Loucy (cell line): ENCODE measurements around the gene CRTAC1.

Source experiments
- H2AFZ ChIP-seq: fragments of 200-600 bp; sonication (generic); 2 replicates; pipeline ENCODE4 v1.6.0; 2016; ENCODE audit warnings: antibody characterized with exemption, mild to moderate bottlenecking, low read length, moderate library complexity
- H3F3A ChIP-seq: fragments of 200-600 bp; 2 replicates; pipeline ENCODE4 v1.6.0; 2016; ENCODE audit warnings: antibody characterized with exemption, low read depth, mild to moderate bottlenecking
- H3K27me3 ChIP-seq: fragments of 200-600 bp; sonication (generic); 2 replicates; pipeline ENCODE4 v1.6.1; 2014; ENCODE audit warnings: low read length, mild to moderate bottlenecking; ENCODE audit not compliant: insufficient read depth, poor library complexity, severe bottlenecking
- H3K36me3 ChIP-seq: fragments of 200-600 bp; sonication (generic); 2 replicates; pipeline ENCODE4 v1.6.1; 2016; ENCODE audit warnings: low read length; ENCODE audit not compliant: insufficient read depth
- H3K4me1 ChIP-seq: fragments of 200-600 bp; sonication (generic); 2 replicates; pipeline ENCODE4 v1.5.1; 2014; ENCODE audit warnings: low read length, mild to moderate bottlenecking; ENCODE audit not compliant: insufficient read depth, poor library complexity, severe bottlenecking
- H3K4me2 ChIP-seq: fragments of 200-600 bp; sonication (generic); 2 replicates; pipeline ENCODE4 v1.6.0; 2014; ENCODE audit warnings: antibody characterized with exemption, low read length, low read depth, mild to moderate bottlenecking; ENCODE audit not compliant: poor library complexity, severe bottlenecking
- H3K4me3 ChIP-seq: fragments of 200-600 bp; sonication (generic); 2 replicates; pipeline ENCODE4 v1.5.1; 2014; ENCODE audit warnings: low read length, mild to moderate bottlenecking, mixed read lengths; ENCODE audit not compliant: poor library complexity, severe bottlenecking
- H3K79me2 ChIP-seq: fragments of 200-600 bp; sonication (generic); 2 replicates; pipeline ENCODE4 v1.6.1; 2014; ENCODE audit warnings: low read length; ENCODE audit not compliant: insufficient read depth
- H3K9ac ChIP-seq: fragments of 200-600 bp; sonication (generic); 2 replicates; pipeline ENCODE4 v1.6.0; 2014; ENCODE audit warnings: mild to moderate bottlenecking, low read depth, low read length, moderate library complexity; ENCODE audit not compliant: poor library complexity, severe bottlenecking
- H3K9me2 ChIP-seq: fragments of 200-600 bp; sonication (generic); replicated peaks from 2 replicates; pipeline ENCODE4 v1.6.1; 2016; ENCODE audit warnings: low read depth, low read length, mixed read lengths
- H3K9me3 ChIP-seq: fragments of 200-600 bp; sonication (generic); 2 replicates; pipeline ENCODE4 v1.6.1; 2014; ENCODE audit warnings: mild to moderate bottlenecking, antibody characterized with exemption, low read length, low read depth; ENCODE audit not compliant: insufficient read depth
- H4K20me1 ChIP-seq: fragments of 200-600 bp; sonication (generic); 2 replicates; pipeline ENCODE4 v1.6.0; 2014; ENCODE audit warnings: antibody characterized with exemption, low read length, mild to moderate bottlenecking; ENCODE audit not compliant: insufficient read depth, poor library complexity, severe bottlenecking
- EZH2phosphoT487 ChIP-seq: fragments of 200-600 bp; IDR thresholded peaks from 2 replicates; pipeline ENCODE4 v1.6.1; 2018; ENCODE audit warnings: antibody characterized with exemption, mild to moderate bottlenecking, moderate library complexity, borderline replicate concordance
- TF ChIP-seq, protein P1 (sequence below): fragments of 200-600 bp; sonication (generic); conservative IDR thresholded peaks from 2 replicates; pipeline ENCODE4 v1.5.1; 2014; ENCODE audit warnings: mild to moderate bottlenecking, antibody characterized with exemption, low read length

The CRTAC1 gene

DNA sequence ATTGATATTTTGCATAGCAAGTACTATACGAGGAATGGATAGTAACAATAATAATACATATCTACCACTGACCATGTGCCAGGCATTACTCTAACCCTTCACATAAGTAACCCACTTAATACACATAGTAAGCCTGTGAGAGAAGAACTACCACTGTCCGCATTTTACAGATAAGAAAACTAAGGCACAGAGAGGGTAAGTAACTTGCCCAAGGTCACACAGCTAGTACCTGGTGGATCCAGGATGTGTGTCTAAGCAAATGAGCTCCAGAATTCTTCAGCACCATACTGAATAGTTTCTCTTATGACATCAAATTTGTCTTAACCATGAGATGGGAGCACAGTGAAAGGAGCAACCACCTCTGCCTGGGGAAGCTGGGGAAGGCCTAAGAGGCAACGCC, 10.2 kb downstream of the CRTAC1 start:
- Histone ChIP-seq H3K4me1 (no peaks in the 10 kb centered on the region), H3K27me3 (peaks cover 5% of the 10 kb centered on the region), H3K79me2 (no peaks in the 10 kb centered on the region), H3K9ac (no peak overlapping the region), H3K4me3 (no peak overlapping the region), H2AFZ (no peak overlapping the region), H3K9me3 (no peaks in the 10 kb centered on the region), H3K36me3 (no peaks in the 10 kb centered on the region), H3K4me2 (no peak overlapping the region), H4K20me1 (no peaks in the 10 kb centered on the region), H3K9me2 (no peaks in the 10 kb centered on the region), H3F3A (no peaks in the 10 kb centered on the region)
- TF ChIP-seq EZH2phosphoT487, result no peak
- TF ChIP-seq, protein P1, sequence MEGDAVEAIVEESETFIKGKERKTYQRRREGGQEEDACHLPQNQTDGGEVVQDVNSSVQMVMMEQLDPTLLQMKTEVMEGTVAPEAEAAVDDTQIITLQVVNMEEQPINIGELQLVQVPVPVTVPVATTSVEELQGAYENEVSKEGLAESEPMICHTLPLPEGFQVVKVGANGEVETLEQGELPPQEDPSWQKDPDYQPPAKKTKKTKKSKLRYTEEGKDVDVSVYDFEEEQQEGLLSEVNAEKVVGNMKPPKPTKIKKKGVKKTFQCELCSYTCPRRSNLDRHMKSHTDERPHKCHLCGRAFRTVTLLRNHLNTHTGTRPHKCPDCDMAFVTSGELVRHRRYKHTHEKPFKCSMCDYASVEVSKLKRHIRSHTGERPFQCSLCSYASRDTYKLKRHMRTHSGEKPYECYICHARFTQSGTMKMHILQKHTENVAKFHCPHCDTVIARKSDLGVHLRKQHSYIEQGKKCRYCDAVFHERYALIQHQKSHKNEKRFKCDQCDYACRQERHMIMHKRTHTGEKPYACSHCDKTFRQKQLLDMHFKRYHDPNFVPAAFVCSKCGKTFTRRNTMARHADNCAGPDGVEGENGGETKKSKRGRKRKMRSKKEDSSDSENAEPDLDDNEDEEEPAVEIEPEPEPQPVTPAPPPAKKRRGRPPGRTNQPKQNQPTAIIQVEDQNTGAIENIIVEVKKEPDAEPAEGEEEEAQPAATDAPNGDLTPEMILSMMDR, result no peak

DNA sequence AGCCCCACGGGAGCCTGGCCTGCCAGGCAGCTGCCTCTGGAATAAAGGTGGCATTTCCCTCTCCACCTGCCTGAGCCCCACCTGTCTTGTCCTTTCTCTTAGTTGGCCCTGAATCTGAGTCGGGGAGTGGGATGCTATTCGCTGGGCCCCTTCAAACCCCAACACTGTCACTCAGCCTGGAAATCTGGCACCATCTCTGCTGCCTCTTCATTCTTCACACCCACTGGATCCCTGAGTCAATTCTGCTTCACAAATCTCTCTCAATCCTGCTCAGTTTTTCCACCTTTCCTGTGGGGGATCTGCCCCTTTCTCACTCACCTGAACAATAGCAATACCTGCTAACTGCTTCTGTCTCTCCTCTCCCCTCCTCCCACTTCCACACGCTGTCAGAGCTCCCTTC, 10.6 kb downstream of the CRTAC1 start:
- H3K9ac ChIP-seq, result no peak overlapping the region
- H3K4me3 ChIP-seq, result no peak overlapping the region
- no peak overlapping the region for H3K4me2 ChIP-seq
- no peaks in the 10 kb centered on the region for H3K4me1 ChIP-seq
- H3K79me2 ChIP-seq, result no peaks in the 10 kb centered on the region
- H3K36me3 ChIP-seq, result no peaks in the 10 kb centered on the region
- H4K20me1 ChIP-seq, result no peaks in the 10 kb centered on the region
- H3K9me3 ChIP-seq, result no peaks in the 10 kb centered on the region
- TF ChIP-seq EZH2phosphoT487, result no peak
- TF ChIP-seq, protein P1, result no peak
- H2AFZ ChIP-seq, result no peak overlapping the region
- no peaks in the 10 kb centered on the region for H3K9me2 ChIP-seq
- H3K27me3 ChIP-seq, result peaks cover 5% of the 10 kb centered on the region
- no peaks in the 10 kb centered on the region for H3F3A ChIP-seq

DNA sequence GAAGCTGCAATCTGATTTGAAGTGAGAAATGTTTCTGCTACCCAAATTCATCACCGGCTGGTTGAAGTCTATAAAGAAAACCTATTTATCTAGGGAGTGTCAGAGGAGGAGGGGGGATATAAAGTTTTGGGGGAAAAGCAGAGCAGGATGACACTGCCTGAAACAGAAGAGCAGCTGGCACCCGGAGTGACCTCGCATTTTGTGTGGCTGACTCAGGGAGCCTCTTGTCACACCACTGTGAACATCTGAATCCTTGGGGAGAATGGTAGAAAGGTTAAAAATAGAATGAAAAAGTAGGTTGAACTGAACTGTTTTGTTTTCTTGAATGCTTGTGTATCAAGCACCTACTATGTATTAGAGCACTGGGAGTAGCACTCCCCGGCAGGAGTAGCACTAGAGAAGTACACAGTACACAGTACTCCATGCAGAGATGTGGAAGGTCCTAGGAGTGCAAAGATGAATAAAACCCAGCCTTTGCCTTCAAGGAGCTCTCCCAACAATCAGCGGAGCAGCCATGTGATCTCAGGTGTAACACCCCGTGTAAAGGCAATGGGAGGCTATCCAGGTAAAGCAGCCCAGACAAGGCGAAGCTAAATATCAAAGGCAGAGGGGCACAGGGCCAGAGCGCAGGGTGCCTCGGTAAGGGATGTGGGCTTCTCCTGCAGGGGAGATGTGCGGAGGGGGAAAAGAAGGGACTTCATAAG, 13.5 kb downstream of the CRTAC1 start:
- no peaks in the 10 kb centered on the region for H3K36me3 ChIP-seq
- H3F3A ChIP-seq, result no peaks in the 10 kb centered on the region
- no peaks in the 10 kb centered on the region for H3K9me2 ChIP-seq
- peaks cover 5% of the 10 kb centered on the region for H3K27me3 ChIP-seq
- TF ChIP-seq, protein P1, result no peak
- TF ChIP-seq EZH2phosphoT487, result no peak
- no peak overlapping the region for H2AFZ ChIP-seq
- no peaks in the 10 kb centered on the region for H3K4me1 ChIP-seq
- H3K4me3 ChIP-seq, result no peak overlapping the region
- H3K9ac ChIP-seq, result no peak overlapping the region
- H3K4me2 ChIP-seq, result no peak overlapping the region
- no peaks in the 10 kb centered on the region for H3K9me3 ChIP-seq
- H4K20me1 ChIP-seq, result no peaks in the 10 kb centered on the region
- H3K79me2 ChIP-seq, result no peaks in the 10 kb centered on the region
